H1 (cell line): ENCODE data around the gene SMTN. TPM values are rescaled to one million over a fixed set of nuclear protein-coding genes. Genes with fewer than 3 reads are reported as not detected.

Experiments used
- CTCF ChIA-PET: fragments of 300-600 bp; sonication (Branson Sonifier 250); formaldehyde crosslinking; loops from one replicate; lab custom pipeline; 2021; ENCODE audit not compliant: partially characterized antibody; lab: Charles Lee
- POLR2A ChIA-PET: fragments of 300-600 bp; sonication (Branson Sonifier 250); formaldehyde crosslinking; loops from one replicate; lab custom pipeline; 2021; ENCODE audit warnings: inconsistent platforms; ENCODE audit not compliant: partially characterized antibody; lab: Charles Lee
- DNase-seq, 2 experiments: peaks; one replicate each; pipeline versions ENCODE4 v3.0.0 to v3.0.0-alpha.2; 2010 to 2022; ENCODE audit warnings: low spot score in 2 of 2, low read depth in 1 of 2, mixed read lengths in 1 of 2
- FAIRE-seq: peaks from 2 replicates; lab custom pipeline; 2011; peaks lifted over from hg19 to GRCh38; lab: Jason Lieb, UNC
- H2AFZ ChIP-seq: 2 replicates; pipeline ENCODE4 v1.8.1; 2012; ENCODE audit warnings: low read length, inconsistent platforms
- H2AK5ac ChIP-seq: 2 replicates; pipeline ENCODE4 v1.6.1; 2013; ENCODE audit warnings: low read depth, low read length
- H2BK120ac ChIP-seq: replicated peaks from 2 replicates; pipeline ENCODE3; 2013; ENCODE audit warnings: low read depth, low read length, inconsistent platforms
- H2BK12ac ChIP-seq: 2 replicates; pipeline ENCODE4 v1.6.1; 2013; ENCODE audit warnings: low read depth, low read length
- H2BK15ac ChIP-seq: 2 replicates; pipeline ENCODE4 v1.6.1; 2013; ENCODE audit warnings: low read length
- H2BK20ac ChIP-seq: 2 replicates; pipeline ENCODE4 v1.6.1; 2013; ENCODE audit warnings: low read length
- H2BK5ac ChIP-seq: 2 replicates; pipeline ENCODE4 v1.6.1; 2013; ENCODE audit warnings: low read depth, low read length
- H3K14ac ChIP-seq: 2 replicates; pipeline ENCODE4 v1.6.1; 2013; ENCODE audit warnings: inconsistent platforms; ENCODE audit not compliant: insufficient read length
- H3K18ac ChIP-seq: 2 replicates; pipeline ENCODE4 v1.6.1; 2013; ENCODE audit warnings: low read length; ENCODE audit errors: extremely low read depth
- H3K23ac ChIP-seq: 2 replicates; pipeline ENCODE4 v1.6.1; 2013; ENCODE audit warnings: inconsistent platforms; ENCODE audit not compliant: insufficient read length
- H3K23me2 ChIP-seq: 2 replicates; pipeline ENCODE4 v1.6.1; 2013; ENCODE audit warnings: low read depth, low read length
- H3K27ac ChIP-seq: 2 replicates; pipeline ENCODE4 v1.6.1; 2011; ENCODE audit warnings: low read depth, low read length, inconsistent platforms
- H3K27me3 ChIP-seq, 4 experiments: replicated peaks in 1 of 4; 1 replicate in 1 of 4; 2 replicates in 3 of 4; pipeline versions ENCODE4 v1.6.1 to v1.8.1; 2011 to 2013; ENCODE audit warnings: low read length in 3 of 4, mild to moderate bottlenecking in 3 of 4, inconsistent platforms in 2 of 4, mixed read lengths in 2 of 4, moderate library complexity in 1 of 4; ENCODE audit not compliant: control insufficient read depth in 3 of 4, insufficient read depth in 3 of 4; ENCODE audit errors: extremely low read depth in 1 of 4
- H3K36me3 ChIP-seq, 4 experiments: 2 replicates each; pipeline versions ENCODE4 v1.6.1 to v1.8.1; 2011 to 2013; ENCODE audit warnings: mild to moderate bottlenecking in 4 of 4, low read length in 3 of 4, moderate library complexity in 2 of 4, control low read depth in 1 of 4, inconsistent platforms in 1 of 4; ENCODE audit not compliant: insufficient read depth in 4 of 4, control insufficient read depth in 2 of 4
- H3K4ac ChIP-seq: replicated peaks from 2 replicates; pipeline ENCODE3; 2013; ENCODE audit warnings: low read length, low read depth, mixed read lengths, inconsistent platforms; ENCODE audit not compliant: insufficient read length
- H3K4me1 ChIP-seq, 4 experiments: replicated peaks in 1 of 4; 1 replicate in 1 of 4; 2 replicates in 3 of 4; pipeline versions ENCODE4 v1.6.1 to v1.8.1; 2011 to 2013; ENCODE audit warnings: low read length in 3 of 4, inconsistent platforms in 2 of 4, mixed read lengths in 1 of 4; ENCODE audit not compliant: insufficient read depth in 4 of 4, control insufficient read depth in 3 of 4
- H3K4me2 ChIP-seq, 2 experiments: 2 replicates each; pipeline versions ENCODE4 v1.6.1 to v1.8.1; 2011 to 2013; ENCODE audit warnings: low read depth in 2 of 2, low read length in 2 of 2, control low read depth in 1 of 2, inconsistent platforms in 1 of 2, mild to moderate bottlenecking in 1 of 2; ENCODE audit not compliant: insufficient read depth in 1 of 2
- H3K4me3 ChIP-seq, 4 experiments: fragments of 200-600, 300-600 bp in 1 of 4; sonication (generic), shearing (Covaris generic), sonication (Bioruptor Twin) in 1 of 4; 2 replicates each; pipeline versions ENCODE4 v1.5.1 to v1.8.1; 2011 to 2016; ENCODE audit warnings: low read length in 4 of 4, low read depth in 3 of 4, control low read depth in 2 of 4, inconsistent platforms in 2 of 4, mild to moderate bottlenecking in 2 of 4, mixed read lengths in 1 of 4, moderate library complexity in 1 of 4; ENCODE audit not compliant: insufficient read depth in 2 of 4; ENCODE audit errors: extremely low read depth in 1 of 4
- H3K56ac ChIP-seq: replicated peaks from 2 replicates; pipeline ENCODE3; 2013; ENCODE audit warnings: low read depth, mild to moderate bottlenecking, mixed read lengths, low read length, inconsistent platforms; ENCODE audit not compliant: insufficient read length
- H3K79me1 ChIP-seq: 2 replicates; pipeline ENCODE4 v1.6.1; 2013; ENCODE audit warnings: low read depth, low read length, control low read depth
- H3K79me2 ChIP-seq, 2 experiments: 2 replicates each; pipeline versions ENCODE4 v1.6.1 to v1.8.1; 2012 to 2013; ENCODE audit warnings: low read length in 2 of 2, mild to moderate bottlenecking in 2 of 2, inconsistent platforms in 1 of 2; ENCODE audit not compliant: insufficient read depth in 2 of 2, control insufficient read depth in 1 of 2
- H3K9ac ChIP-seq, 4 experiments: replicated peaks in 1 of 4; 1 replicate in 1 of 4; 2 replicates in 3 of 4; pipeline versions ENCODE4 v1.6.1 to v1.8.1; 2011 to 2013; ENCODE audit warnings: low read depth in 3 of 4, low read length in 3 of 4, control low read depth in 2 of 4, mild to moderate bottlenecking in 2 of 4, moderate library complexity in 2 of 4, inconsistent platforms in 1 of 4; ENCODE audit errors: extremely low read depth in 1 of 4
- H3K9me3 ChIP-seq, 2 experiments: 2 replicates each; pipeline versions ENCODE4 v1.6.1 to v1.8.1; 2012 to 2013; ENCODE audit warnings: mild to moderate bottlenecking in 2 of 2, moderate library complexity in 2 of 2, control low read depth in 1 of 2, inconsistent platforms in 1 of 2, low read depth in 1 of 2, low read length in 1 of 2, mixed read lengths in 1 of 2; ENCODE audit not compliant: insufficient read depth in 2 of 2
- H4K20me1 ChIP-seq, 2 experiments: replicated peaks in 1 of 2; 2 replicates each; pipeline versions ENCODE3 to v1.8.1; 2011 to 2013; ENCODE audit warnings: inconsistent platforms in 2 of 2, low read length in 2 of 2, mild to moderate bottlenecking in 1 of 2; ENCODE audit not compliant: insufficient read depth in 2 of 2, control insufficient read depth in 1 of 2
- H4K5ac ChIP-seq: 2 replicates; pipeline ENCODE4 v1.6.1; 2013; ENCODE audit warnings: low read length, low read depth, mixed read lengths, inconsistent platforms; ENCODE audit not compliant: insufficient read length
- H4K8ac ChIP-seq: 2 replicates; pipeline ENCODE4 v1.8.0; 2013; ENCODE audit warnings: mild to moderate bottlenecking, moderate library complexity, low read length, inconsistent platforms; ENCODE audit not compliant: insufficient read depth; ENCODE audit errors: extremely low read depth
- H4K91ac ChIP-seq: replicated peaks from 2 replicates; pipeline ENCODE3; 2013; ENCODE audit warnings: low read length, mixed read lengths, inconsistent platforms; ENCODE audit not compliant: insufficient read length
- ASH2L ChIP-seq: fragments of 200-600, 300-600 bp; sonication (generic); IDR thresholded peaks from one replicate; pipeline ENCODE4 v1.7.1; 2017; ENCODE audit warnings: low read length
- CBX5 ChIP-seq: fragments of 300-800, 300-1000 bp; sonication (generic); IDR thresholded peaks from 2 replicates; pipeline ENCODE4 v1.7.1; 2016; ENCODE audit warnings: antibody characterized with exemption, low read length, low read depth
- CHD2 ChIP-seq: IDR thresholded peaks from 2 replicates; pipeline ENCODE4 v1.6.1; 2012; ENCODE audit warnings: low read length, improper control_type of control experiment
- CTBP2 ChIP-seq: IDR thresholded peaks from 2 replicates; pipeline ENCODE4 v1.7.0; 2011; ENCODE audit warnings: borderline replicate concordance, mild to moderate bottlenecking, moderate library complexity, mixed read lengths, low read length; ENCODE audit not compliant: insufficient read depth, insufficient read length
- EZH2 ChIP-seq: fragments of 200-600 bp; sonication (generic); IDR thresholded peaks from 2 replicates; pipeline ENCODE4 v1.7.1; 2012; ENCODE audit warnings: low read depth, mild to moderate bottlenecking, moderate library complexity, low read length, inconsistent platforms; ENCODE audit not compliant: severe bottlenecking
- SIRT6 ChIP-seq: IDR thresholded peaks from one replicate; pipeline ENCODE4 v1.7.1; 2012; ENCODE audit warnings: low read length, inconsistent platforms
- SP4 ChIP-seq: IDR thresholded peaks from 2 replicates; pipeline ENCODE4 v1.6.1; 2012; ENCODE audit warnings: low read length, inconsistent platforms
- TEAD4 ChIP-seq: IDR thresholded peaks from 2 replicates; pipeline ENCODE4 v1.6.1; 2012; ENCODE audit warnings: low read depth, low read length, inconsistent platforms, mixed read lengths
- YY1 ChIP-seq: IDR thresholded peaks from 2 replicates; pipeline ENCODE4 v1.6.1; 2011; ENCODE audit warnings: low read depth, mild to moderate bottlenecking, low read length
- WGBS, 2 experiments: shearing (Covaris generic) in 1 of 2; methylation state at CpG; one replicate each; pipeline versions ENCODE4 v1.1.6 to v1.1.7; 2013 to 2015; ENCODE audit warnings: low lambda C conversion rate in 2 of 2, mixed read lengths in 2 of 2, inconsistent platforms in 1 of 2, low coverage in 1 of 2, missing lambda C conversion rate in 1 of 2; ENCODE audit not compliant: insufficient replicate concordance in 2 of 2, insufficient coverage in 1 of 2, insufficient read length in 1 of 2; ENCODE audit errors: extremely low coverage in 1 of 2, missing lambda C conversion rate in 1 of 2; 5-methylcytosine and 5-hydroxymethylcytosine counted together
- polyA plus RNA-seq, 7 experiments: library from polyadenylated mRNA; depleted of rRNA in 3 of 7; stranded (reverse) in 5 of 7; unstranded in 2 of 7; fragments of >200 nt in 5 of 7; fragments of 200-250 nt in 2 of 7; gene quantifications; 1 replicate in 5 of 7; 2 replicates in 1 of 7; 4 replicates in 1 of 7; pipeline versions ENCODE4 v1.2.1 to v1.2.3, GENCODE V29; 2011 to 2013; ENCODE audit warnings: missing spikeins in 2 of 7, mixed read lengths in 2 of 7
- total RNA-seq: library from RNA; stranded (reverse); fragmentation: NEBNext Ultra II Directional; extraction: Animal tissue kit (Norgen Biotek cat#: 25700); gene quantifications from 2 replicates; pipeline ENCODE4 v1.2.1, GENCODE V29; 2021
- TF ChIP-seq, protein P1 (sequence below): IDR thresholded peaks from 2 replicates; pipeline ENCODE4 v1.6.1; 2012; ENCODE audit warnings: inconsistent platforms

SMTN gene
- total and polyA plus RNA-seq, 2 of the 8 experiments (the other 6 are each of a cell fraction or from before 2014, with no cell fraction given), result 12.3 to 20.8 TPM

- ChIA-PET POLR2A (interaction anchor here (0.8 to 3.1 kb wide), 5 partner anchors 8 to 124 kb away, joined by 3 to 18 read pairs (median 5); partner anchors contain the start of genes MORC2, SMTN and TUG1), CTCF (interaction anchor here (1.0 to 16.8 kb wide), 5 partner anchors 8 to 124 kb away, joined by 3 to 207 read pairs (median 3); partner anchors contain the start of genes MORC2, SELENOM and SMTN)
- TF ChIP-seq YY1 (no peak), CTBP2 (no peak), CBX5 (no peak), EZH2 (no peak), SIRT6 (no peak), ASH2L (no peak), CHD2 (no peak), SP4 (no peak), TEAD4 (no peak)
- TF ChIP-seq, protein P1, sequence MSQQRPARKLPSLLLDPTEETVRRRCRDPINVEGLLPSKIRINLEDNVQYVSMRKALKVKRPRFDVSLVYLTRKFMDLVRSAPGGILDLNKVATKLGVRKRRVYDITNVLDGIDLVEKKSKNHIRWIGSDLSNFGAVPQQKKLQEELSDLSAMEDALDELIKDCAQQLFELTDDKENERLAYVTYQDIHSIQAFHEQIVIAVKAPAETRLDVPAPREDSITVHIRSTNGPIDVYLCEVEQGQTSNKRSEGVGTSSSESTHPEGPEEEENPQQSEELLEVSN, result no peak
- H2BK15ac ChIP-seq, result no peak overlapping the region
- no peak overlapping the region for H3K23ac ChIP-seq
- no peak overlapping the region for H3K56ac ChIP-seq
- H2AFZ ChIP-seq, result no peak overlapping the region
- H2BK5ac ChIP-seq, result no peak overlapping the region
- WGBS, 2 experiments, result 91% methylated on average over 9 of the region's 9 CpGs; no CpG with 5 or more reads in 1 of the 2 experiments
- H2AK5ac ChIP-seq, result no peak overlapping the region
- peaks cover 0 to 14% (median 4%) of the 10 kb centered on the region in 4 experiments; a peak in 6 of 7 replicates for H3K4me1 ChIP-seq
- H4K5ac ChIP-seq, result no peak overlapping the region
- H2BK120ac ChIP-seq, result no peak overlapping the region
- H4K8ac ChIP-seq, result no peak overlapping the region
- no peak overlapping the region for H3K4me3 ChIP-seq
- no peaks in the 10 kb centered on the region for H3K9me3 ChIP-seq
- no peaks in the 10 kb centered on the region for H4K20me1 ChIP-seq
- H3K79me2 ChIP-seq, result no peaks in the 10 kb centered on the region
- DNase-seq (no peak), FAIRE-seq (no peak)
- no peaks in the 10 kb centered on the region for H3K79me1 ChIP-seq
- H3K9ac ChIP-seq, result no peak overlapping the region
- H3K27ac ChIP-seq, result no peak overlapping the region
- no peaks in the 10 kb centered on the region for H3K23me2 ChIP-seq
- H3K4ac ChIP-seq, result no peak overlapping the region
- no peak overlapping the region for H2BK12ac ChIP-seq
- no peak overlapping the region for H3K14ac ChIP-seq
- H3K27me3 ChIP-seq, result no peaks in the 10 kb centered on the region
- H3K18ac ChIP-seq, result no peak overlapping the region
- H4K91ac ChIP-seq, result no peak overlapping the region
- H2BK20ac ChIP-seq, result no peak overlapping the region
- no peaks in the 10 kb centered on the region for H3K36me3 ChIP-seq
- H3K4me2 ChIP-seq, result no peak overlapping the region
These were observed 11.0 kb downstream of the SMTN start for GRCh38 chr22:31092161-31092560.
